Colonic mucosa (tissue), 4 donors: ENCODE measurements around the gene FJX1. TPM values are rescaled to one million over a fixed set of nuclear protein-coding genes. Genes with fewer than 3 reads are reported as not detected.

ENCODE experiments used
- DNase-seq: peaks from one replicate; pipeline ENCODE4 v3.0.0-alpha.2; 2020
- H3K27ac ChIP-seq: fragments of 200-600 bp; one replicate; pipeline ENCODE4 v1.8.0; 2021
- H3K27me3 ChIP-seq: fragments of 200-600 bp; one replicate; pipeline ENCODE4 v1.8.0; 2021
- H3K36me3 ChIP-seq: fragments of 200-600 bp; one replicate; pipeline ENCODE4 v1.8.0; 2021
- H3K4me1 ChIP-seq: fragments of 200-600 bp; one replicate; pipeline ENCODE4 v1.8.0; 2021; ENCODE audit warnings: mild to moderate bottlenecking
- H3K4me3 ChIP-seq: fragments of 200-600 bp; one replicate; pipeline ENCODE4 v1.8.0; 2021
- H3K9ac ChIP-seq, 2 donors: one replicate each; pipeline ENCODE4 v1.7.0; 2013; ENCODE audit warnings: control low read depth in 2 of 2, low read depth in 2 of 2, low read length in 2 of 2
- H3K9me3 ChIP-seq: fragments of 200-600 bp; one replicate; pipeline ENCODE4 v1.8.0; 2021
- intact Hi-C: fragments of 100-400 bp; cut with DNase I; formaldehyde crosslinking; loops from one replicate; pipeline ENCODE4 v1.14.1; 2022
- total RNA-seq, 2 donors: library from RNA; stranded (reverse); fragmentation: NEBNext Ultra II Directional in 1 of 2; extraction: Animal tissue kit (Norgen Biotek cat#: 25700) in 1 of 2; gene quantifications; one replicate each; pipeline ENCODE4 v1.2.1, GENCODE V29; 2021
- TF ChIP-seq, protein P1 (sequence below): fragments of 200-600 bp; IDR thresholded peaks from one replicate; pipeline ENCODE4 v1.8.0; 2022; ENCODE audit warnings: antibody characterized with exemption, mild to moderate bottlenecking
- donor health status: healthy.
- donor health status: DM: no; HTN: no; CAD: no.
- donor health status: DM: no; HTN: no; CAD: no.

FJX1 gene
- total RNA-seq, 2 donors from 2014 or later = 0.32 to 1.6 TPM

DNA sequence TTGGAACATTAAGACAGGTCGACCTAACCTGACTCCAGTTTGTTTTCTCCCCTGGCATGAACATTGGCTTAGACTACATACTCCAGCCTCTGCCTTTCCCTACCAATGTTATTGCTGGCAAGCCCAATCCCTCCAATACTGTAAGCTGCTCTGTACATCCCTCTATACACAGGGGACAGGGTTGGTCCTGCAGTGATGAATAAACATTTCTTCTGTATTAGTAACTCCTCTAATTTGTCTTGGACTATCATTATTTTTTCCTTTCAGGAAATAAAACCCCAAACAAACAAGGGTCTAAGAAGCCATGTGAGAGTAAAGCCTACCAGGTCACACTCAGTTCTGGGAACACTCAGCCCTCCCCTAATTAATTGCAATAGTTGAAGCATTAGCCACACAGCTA, 35.1 kb upstream of the FJX1 start:
- Histone ChIP-seq H3K9ac (no peak overlapping the region), H3K27me3 (no peaks in the 10 kb centered on the region), H3K4me1 (no peaks in the 10 kb centered on the region), H3K4me3 (no peak overlapping the region), H3K9me3 (no peaks in the 10 kb centered on the region), H3K36me3 (no peaks in the 10 kb centered on the region), H3K27ac (no peak overlapping the region)
- intact Hi-C loops = no loop called here
- TF ChIP-seq, protein P1, sequence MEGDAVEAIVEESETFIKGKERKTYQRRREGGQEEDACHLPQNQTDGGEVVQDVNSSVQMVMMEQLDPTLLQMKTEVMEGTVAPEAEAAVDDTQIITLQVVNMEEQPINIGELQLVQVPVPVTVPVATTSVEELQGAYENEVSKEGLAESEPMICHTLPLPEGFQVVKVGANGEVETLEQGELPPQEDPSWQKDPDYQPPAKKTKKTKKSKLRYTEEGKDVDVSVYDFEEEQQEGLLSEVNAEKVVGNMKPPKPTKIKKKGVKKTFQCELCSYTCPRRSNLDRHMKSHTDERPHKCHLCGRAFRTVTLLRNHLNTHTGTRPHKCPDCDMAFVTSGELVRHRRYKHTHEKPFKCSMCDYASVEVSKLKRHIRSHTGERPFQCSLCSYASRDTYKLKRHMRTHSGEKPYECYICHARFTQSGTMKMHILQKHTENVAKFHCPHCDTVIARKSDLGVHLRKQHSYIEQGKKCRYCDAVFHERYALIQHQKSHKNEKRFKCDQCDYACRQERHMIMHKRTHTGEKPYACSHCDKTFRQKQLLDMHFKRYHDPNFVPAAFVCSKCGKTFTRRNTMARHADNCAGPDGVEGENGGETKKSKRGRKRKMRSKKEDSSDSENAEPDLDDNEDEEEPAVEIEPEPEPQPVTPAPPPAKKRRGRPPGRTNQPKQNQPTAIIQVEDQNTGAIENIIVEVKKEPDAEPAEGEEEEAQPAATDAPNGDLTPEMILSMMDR = no peak
- DNase-seq = no peak

DNA sequence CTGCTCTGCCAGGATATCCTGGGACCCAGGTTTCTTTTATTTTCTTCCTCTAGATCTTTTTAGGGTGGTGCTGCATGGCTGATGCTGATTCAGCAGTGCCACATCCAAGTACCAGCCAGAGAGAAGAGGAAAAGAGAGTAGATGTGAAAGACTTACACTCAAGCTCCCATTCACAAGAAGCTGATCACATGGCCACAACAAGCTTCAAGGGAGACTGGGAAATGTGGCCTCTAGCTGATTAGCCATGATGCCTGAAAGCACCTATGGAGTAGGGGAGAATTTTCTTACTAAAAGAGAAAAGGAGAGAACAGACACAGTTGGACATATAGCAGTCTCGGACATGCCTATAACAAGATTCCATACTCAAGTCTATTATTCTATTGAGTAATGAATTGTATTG, 34.4 kb upstream of the FJX1 start:
- intact Hi-C loops = no loop called here
- no peaks in the 10 kb centered on the region for H3K36me3 ChIP-seq
- H3K9me3 ChIP-seq = no peaks in the 10 kb centered on the region

DNA sequence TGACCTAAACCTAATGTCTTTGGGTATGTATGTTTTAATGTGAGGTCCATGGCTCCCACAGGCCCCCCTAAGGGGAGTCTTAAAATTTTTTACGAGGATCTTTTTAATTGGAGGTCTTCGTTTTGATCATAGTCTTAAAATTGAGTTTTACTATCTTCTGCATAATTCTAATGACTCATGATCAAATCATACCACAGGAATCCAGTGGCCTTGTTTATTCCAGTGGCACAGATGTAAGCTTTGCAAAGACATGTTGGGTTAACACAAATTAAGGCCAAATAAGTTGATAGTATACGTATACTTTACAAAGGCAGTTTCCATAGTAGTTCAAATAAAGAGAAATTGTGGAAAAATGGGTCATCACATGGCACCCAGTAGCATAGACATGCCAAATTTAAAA, 33.9 kb upstream of the FJX1 start:
- no peak overlapping the region for H3K27ac ChIP-seq
- no peaks in the 10 kb centered on the region for H3K27me3 ChIP-seq
- H3K36me3 ChIP-seq = no peaks in the 10 kb centered on the region
- TF ChIP-seq, protein P1 = no peak
- no peak overlapping the region for H3K4me3 ChIP-seq
- DNase-seq = no peak
- H3K9ac ChIP-seq = no peak overlapping the region
- intact Hi-C loops = no loop called here
- H3K9me3 ChIP-seq = no peaks in the 10 kb centered on the region
- no peaks in the 10 kb centered on the region for H3K4me1 ChIP-seq

More for the DNA sequence above, 34.4 kb upstream of the FJX1 start:
- no peak overlapping the region for H3K9ac ChIP-seq
- H3K4me1 ChIP-seq = no peaks in the 10 kb centered on the region
- no peak overlapping the region for H3K4me3 ChIP-seq
- H3K27me3 ChIP-seq = no peaks in the 10 kb centered on the region
- TF ChIP-seq, protein P1 = no peak
- no peak overlapping the region for H3K27ac ChIP-seq
- DNase-seq = no peak

DNA sequence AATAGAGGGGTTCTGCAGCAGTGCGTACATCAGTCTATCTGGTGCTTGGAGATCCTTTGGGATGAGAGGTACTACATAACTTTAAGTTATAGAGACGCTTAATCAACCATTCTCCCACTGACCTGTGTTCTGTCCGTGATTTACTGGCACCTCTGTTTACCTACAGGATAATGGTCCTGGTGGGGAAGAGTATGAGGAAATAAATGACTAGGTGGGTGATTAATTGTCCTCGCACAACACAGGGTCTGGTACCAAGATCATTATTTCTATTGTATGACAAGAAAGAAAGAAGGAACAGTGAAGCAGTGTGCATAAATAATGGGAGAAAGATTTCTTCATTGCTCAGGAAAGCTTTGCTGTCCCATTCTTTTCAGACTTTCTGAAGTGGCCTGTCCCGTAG, 32.8 kb upstream of the FJX1 start:
- H3K27ac ChIP-seq = no peak overlapping the region
- no peak overlapping the region for H3K4me3 ChIP-seq
- H3K27me3 ChIP-seq = no peaks in the 10 kb centered on the region
- H3K9ac ChIP-seq = no peak overlapping the region
- H3K9me3 ChIP-seq = no peaks in the 10 kb centered on the region
- intact Hi-C loops = no loop called here
- DNase-seq = no peak
- TF ChIP-seq, protein P1 = no peak
- no peaks in the 10 kb centered on the region for H3K36me3 ChIP-seq
- no peaks in the 10 kb centered on the region for H3K4me1 ChIP-seq

DNA sequence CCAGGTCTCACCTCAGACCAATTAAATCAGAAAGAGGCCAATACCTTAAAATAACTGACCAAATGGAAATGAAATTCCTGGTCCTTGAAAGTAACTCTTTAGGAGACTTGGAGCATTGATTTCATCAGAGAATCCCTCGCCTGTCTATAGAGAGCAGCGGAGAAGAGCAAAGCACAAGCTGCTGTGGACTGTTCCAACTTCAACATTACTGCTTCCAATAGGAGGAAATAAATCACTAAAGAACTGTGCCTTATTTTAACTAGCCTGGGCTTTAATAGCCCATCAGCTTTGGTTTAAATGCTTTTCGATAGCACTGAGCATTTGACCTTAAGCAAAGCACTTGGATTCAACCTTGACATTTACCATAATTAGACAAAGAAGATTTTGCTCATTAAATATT, 32.0 kb upstream of the FJX1 start:
- DNase-seq = no peak
- no peaks in the 10 kb centered on the region for H3K9me3 ChIP-seq
- H3K4me1 ChIP-seq = no peaks in the 10 kb centered on the region
- no peaks in the 10 kb centered on the region for H3K36me3 ChIP-seq
- no peak overlapping the region for H3K27ac ChIP-seq
- no peak overlapping the region for H3K4me3 ChIP-seq
- intact Hi-C loops = no loop called here
- TF ChIP-seq, protein P1 = no peak
- H3K9ac ChIP-seq = no peak overlapping the region
- H3K27me3 ChIP-seq = no peaks in the 10 kb centered on the region

DNA sequence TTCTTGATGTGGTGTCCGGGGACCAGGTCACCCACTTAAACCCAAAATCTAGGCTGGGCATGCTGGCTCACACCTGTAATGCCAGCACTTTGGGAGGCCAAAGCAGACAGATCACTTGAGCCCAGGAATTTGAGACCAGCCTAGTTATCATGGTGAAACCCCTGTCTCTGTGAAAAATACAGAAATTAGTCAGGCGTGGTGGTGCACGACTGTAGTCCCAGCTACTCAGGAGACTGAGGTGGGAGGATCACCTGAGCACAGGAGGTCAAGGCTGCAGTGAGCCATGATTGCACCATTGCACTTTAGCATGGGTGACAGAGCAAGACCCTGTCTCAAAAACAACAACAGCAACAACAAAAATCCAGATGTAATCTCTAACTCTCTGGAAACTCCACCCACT, 30.3 kb upstream of the FJX1 start:
- no peak for DNase-seq
- TF ChIP-seq, protein P1 = no peak
- H3K9me3 ChIP-seq = no peaks in the 10 kb centered on the region
- no peaks in the 10 kb centered on the region for H3K4me1 ChIP-seq
- intact Hi-C loops = no loop called here
- no peaks in the 10 kb centered on the region for H3K36me3 ChIP-seq
- H3K27ac ChIP-seq = no peak overlapping the region
- no peak overlapping the region for H3K9ac ChIP-seq
- no peaks in the 10 kb centered on the region for H3K27me3 ChIP-seq
- H3K4me3 ChIP-seq = no peak overlapping the region
